B cell (primary cell): ENCODE results near the gene STRA8.

Source experiments
- EZH2 ChIP-seq: IDR thresholded peaks from 2 replicates; pipeline ENCODE4 v1.6.1; 2012; ENCODE audit warnings: borderline replicate concordance, low read depth, mild to moderate bottlenecking, moderate library complexity, low read length; ENCODE audit not compliant: insufficient read depth, poor library complexity, severe bottlenecking
- TF ChIP-seq, protein P1 (sequence below): fragments of 200-600 bp; IDR thresholded peaks from one replicate; pipeline ENCODE4 v1.8.0; 2022; ENCODE audit warnings: antibody characterized with exemption, mild to moderate bottlenecking

DNA sequence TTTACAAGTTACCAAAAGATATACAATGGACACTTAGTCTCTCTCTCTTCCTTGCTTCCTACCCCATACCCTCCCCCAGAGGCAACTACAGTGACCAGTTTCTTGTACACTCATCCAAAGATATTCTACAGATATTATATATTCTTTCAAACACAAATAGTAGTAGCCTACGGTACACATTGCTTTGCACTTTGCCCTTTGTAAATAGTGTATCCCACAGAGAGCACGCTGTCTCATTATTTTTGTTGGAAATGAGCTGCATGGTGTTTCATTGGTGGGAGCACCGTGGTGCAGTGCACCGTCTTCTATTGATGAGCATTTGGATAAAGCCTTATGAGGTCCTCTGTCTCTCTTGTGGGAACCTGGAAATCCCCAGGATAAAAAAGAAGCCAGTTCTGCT lies 24.2 kb downstream of the STRA8 start:
- TF ChIP-seq, protein P1, sequence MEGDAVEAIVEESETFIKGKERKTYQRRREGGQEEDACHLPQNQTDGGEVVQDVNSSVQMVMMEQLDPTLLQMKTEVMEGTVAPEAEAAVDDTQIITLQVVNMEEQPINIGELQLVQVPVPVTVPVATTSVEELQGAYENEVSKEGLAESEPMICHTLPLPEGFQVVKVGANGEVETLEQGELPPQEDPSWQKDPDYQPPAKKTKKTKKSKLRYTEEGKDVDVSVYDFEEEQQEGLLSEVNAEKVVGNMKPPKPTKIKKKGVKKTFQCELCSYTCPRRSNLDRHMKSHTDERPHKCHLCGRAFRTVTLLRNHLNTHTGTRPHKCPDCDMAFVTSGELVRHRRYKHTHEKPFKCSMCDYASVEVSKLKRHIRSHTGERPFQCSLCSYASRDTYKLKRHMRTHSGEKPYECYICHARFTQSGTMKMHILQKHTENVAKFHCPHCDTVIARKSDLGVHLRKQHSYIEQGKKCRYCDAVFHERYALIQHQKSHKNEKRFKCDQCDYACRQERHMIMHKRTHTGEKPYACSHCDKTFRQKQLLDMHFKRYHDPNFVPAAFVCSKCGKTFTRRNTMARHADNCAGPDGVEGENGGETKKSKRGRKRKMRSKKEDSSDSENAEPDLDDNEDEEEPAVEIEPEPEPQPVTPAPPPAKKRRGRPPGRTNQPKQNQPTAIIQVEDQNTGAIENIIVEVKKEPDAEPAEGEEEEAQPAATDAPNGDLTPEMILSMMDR, result no peak
- no peak for TF ChIP-seq EZH2
